ENCODE data around the gene MPRIP. TPM values are rescaled to one million over a fixed set of nuclear protein-coding genes. Genes with fewer than 3 reads are reported as not detected.

MPRIP gene
- total and polyA plus RNA-seq, 2 of the 13 experiments (the other 11 are each of a cell fraction or from before 2014, with no cell fraction given), result 50.2 to 52.4 TPM

- Histone ChIP-seq H3K4me3 (replicated peaks in 1 of 3; ENCODE audit: insufficient read depth in 1 of 3, low read depth in 2 of 3, low read length in 3 of 3) (no peak overlapping the region), H2AFZ (ENCODE audit: low read length) (no peak overlapping the region), H3K9ac (ENCODE audit: insufficient read depth, low read depth, low read length) (no peak overlapping the region), H3K27me3 (ENCODE audit: control insufficient read depth in 1 of 2, insufficient read depth in 2 of 2, low read length in 2 of 2) (no peaks in the 10 kb centered on the region), H3K9me3 (ENCODE audit: low read length) (no peaks in the 10 kb centered on the region), H3K79me2 (ENCODE audit: insufficient read depth, low read length) (no peaks in the 10 kb centered on the region), H3K27ac (ENCODE audit: extremely low read length, insufficient read depth, low read length) (no peak overlapping the region), H3K4me1 (ENCODE audit: insufficient read depth, low read length) (no peaks in the 10 kb centered on the region), H4K20me1 (ENCODE audit: insufficient read depth, low read length) (no peaks in the 10 kb centered on the region), H3K4me2 (ENCODE audit: low read depth, low read length) (no peak overlapping the region), H3K36me3 (replicated peaks in 1 of 2; ENCODE audit: control insufficient read depth in 1 of 2, insufficient read depth in 2 of 2, low read length in 2 of 2) (peaks cover 52 to 90% of the 10 kb centered on the region in 2 experiments)
- BruUV-seq (replicated peaks), result no TSS peak
- intact Hi-C loops (cut with micrococcal nuclease; ENCODE audit: unreplicated experiment) (no loop called here), in situ Hi-C loops (cut with HindIII; ENCODE audit: extremely low pct_ligation_motif_present, low pct_unique_long_range_greater_than_20kb) (no loop called here)
- ChIA-PET POLR2A (no interaction called here), CTCF (ENCODE audit: low intra/inter-chr PET ratio, low total read pairs) (no interaction called here)
- no peak for ATAC-seq
- 100% methylated on average over 6 of the region's 8 CpGs for WGBS (ENCODE audit: low lambda C conversion rate)
- TF ChIP-seq ZNF850 (CRISPR knock-in tag; conservative IDR thresholded peaks at IDR 0.05) (no peak), SRY (CRISPR knock-in tag; IDR thresholded peaks at IDR 0.05) (no peak), ZNF562 (CRISPR knock-in tag; IDR thresholded peaks at IDR 0.05; ENCODE audit: borderline replicate concordance) (no peak), NPAS2 (CRISPR knock-in tag; IDR thresholded peaks at IDR 0.05; ENCODE audit: borderline replicate concordance) (no peak), ZNF274 (CRISPR knock-in tag; IDR thresholded peaks at IDR 0.05) (no peak), MAFG (CRISPR knock-in tag; IDR thresholded peaks at IDR 0.05) (no peak), ZNF780A (CRISPR knock-in tag; IDR thresholded peaks at IDR 0.05) (no peak), ZNF501 (CRISPR knock-in tag; IDR thresholded peaks at IDR 0.05) (no peak), NR2C2 (CRISPR knock-in tag; IDR thresholded peaks at IDR 0.05; ENCODE audit: borderline replicate concordance) (no peak), ZNF17 (CRISPR knock-in tag; IDR thresholded peaks at IDR 0.05) (no peak), SATB2 (CRISPR knock-in tag; IDR thresholded peaks at IDR 0.05) (no peak)
- DNase-seq (ENCODE audit: low spot score), result no peak
- FAIRE-seq, result no peak
These were observed 178.3 kb downstream of the MPRIP start for GRCh38 chr17:17220529-17220928.

GRCh38 chr17:17221329-17221728, 179.1 kb downstream of the MPRIP start:
- Histone ChIP-seq H3K9me3 (ENCODE audit: low read length) (no peaks in the 10 kb centered on the region), H3K4me3 (replicated peaks in 1 of 3; ENCODE audit: insufficient read depth in 1 of 3, low read depth in 2 of 3, low read length in 3 of 3) (no peak overlapping the region), H3K4me2 (ENCODE audit: low read depth, low read length) (no peak overlapping the region), H2AFZ (ENCODE audit: low read length) (no peak overlapping the region), H3K9ac (ENCODE audit: insufficient read depth, low read depth, low read length) (no peak overlapping the region), H3K79me2 (ENCODE audit: insufficient read depth, low read length) (no peaks in the 10 kb centered on the region), H3K27ac (ENCODE audit: extremely low read length, insufficient read depth, low read length) (no peak overlapping the region), H4K20me1 (ENCODE audit: insufficient read depth, low read length) (no peaks in the 10 kb centered on the region), H3K36me3 (replicated peaks in 1 of 2; ENCODE audit: control insufficient read depth in 1 of 2, insufficient read depth in 2 of 2, low read length in 2 of 2) (peaks cover 51 to 90% of the 10 kb centered on the region in 2 experiments), H3K27me3 (ENCODE audit: control insufficient read depth in 1 of 2, insufficient read depth in 2 of 2, low read length in 2 of 2) (no peaks in the 10 kb centered on the region), H3K4me1 (ENCODE audit: insufficient read depth, low read length) (no peaks in the 10 kb centered on the region)
- intact Hi-C loops (cut with micrococcal nuclease; ENCODE audit: unreplicated experiment), result no loop called here
- ChIA-PET POLR2A (no interaction called here), CTCF (ENCODE audit: low intra/inter-chr PET ratio, low total read pairs) (no interaction called here)
- ATAC-seq (no peak), DNase-seq (ENCODE audit: low spot score) (no peak), FAIRE-seq (no peak)
- BruUV-seq (replicated peaks), result no TSS peak
- in situ Hi-C loops (cut with HindIII; ENCODE audit: extremely low pct_ligation_motif_present, low pct_unique_long_range_greater_than_20kb), result no loop called here
- WGBS (ENCODE audit: low lambda C conversion rate), result 99% methylated on average over 13 of the region's 22 CpGs
- no peak for TF ChIP-seq SALL2 (CRISPR knock-in tag; IDR thresholded peaks at IDR 0.05)
- no peak for TF ChIP-seq NFATC3 (CRISPR knock-in tag; IDR thresholded peaks at IDR 0.05)
- TF ChIP-seq ZNF615 (CRISPR knock-in tag; IDR thresholded peaks at IDR 0.05; ENCODE audit: borderline replicate concordance), result no peak
- TF ChIP-seq ZNF83 (CRISPR knock-in tag; IDR thresholded peaks at IDR 0.05; ENCODE audit: borderline replicate concordance), result no peak
- TF ChIP-seq KAT2B (IDR thresholded peaks at IDR 0.05; ENCODE audit: borderline replicate concordance, low read depth, low read length), result no peak
- TF ChIP-seq RFX5 (IDR thresholded peaks at IDR 0.05; ENCODE audit: low read depth, low read length), result no peak
- TF ChIP-seq ZNF549 (CRISPR knock-in tag; IDR thresholded peaks at IDR 0.05), result no peak
- no peak for TF ChIP-seq ZNF280D (CRISPR knock-in tag; IDR thresholded peaks at IDR 0.05)
- no peak for TF ChIP-seq JUND (CRISPR knock-in tag; IDR thresholded peaks at IDR 0.05)
